ENCODE data around the gene ZC3H7B. TPM values are rescaled to one million over a fixed set of nuclear protein-coding genes. Genes with fewer than 3 reads are reported as not detected.

ZC3H7B gene
- total RNA-seq, 2 experiments from 2014 or later: 46.1 to 47.9 TPM

DNA sequence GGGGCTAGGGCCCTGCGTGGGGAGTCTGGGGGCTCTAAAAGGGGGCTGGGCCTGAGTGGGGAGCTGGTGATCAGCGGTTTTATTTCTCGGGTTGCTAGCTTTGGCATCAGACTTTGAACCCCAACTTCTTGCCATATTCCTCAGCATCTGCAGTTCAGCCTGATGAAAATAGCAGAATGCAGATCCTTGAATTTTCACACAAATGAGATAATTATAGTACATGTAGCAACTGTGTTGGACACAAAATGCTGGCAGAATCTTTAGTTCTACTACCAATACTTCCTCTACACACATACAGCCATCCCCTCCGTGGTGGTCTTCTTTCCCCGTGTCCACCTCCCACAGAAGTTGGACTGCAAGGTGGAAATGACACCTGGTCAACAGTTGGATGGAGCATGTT, 1.5 kb downstream of the ZC3H7B start:
- intact Hi-C loops (cut with micrococcal nuclease): no loop called here
- DNase-seq: no peak
- TF ChIP-seq CTCF (IDR thresholded peaks at IDR 0.05): no peak
- CTCF ChIA-PET: interaction anchor here (0.5 to 3.0 kb wide), 5 partner anchors 9 to 295 kb away, joined by 3 to 12 read pairs (median 4); partner anchors contain the start of genes RANGAP1 and TEF
- Mint-ChIP-seq H3K9me3 (no peaks in the 10 kb centered on the region), H3K27me3 (no peaks in the 10 kb centered on the region), H3K27ac (peak overlapping the region; percentile 75), H3K4me3 (peak overlapping the region; percentile 77), H3K4me1 (ENCODE audit: low read depth) (peaks cover 45% of the 10 kb centered on the region), H3K36me3 (ENCODE audit: low read depth) (peaks cover 20% of the 10 kb centered on the region)
- POLR2A ChIA-PET: interaction anchor here (0.6 to 5.6 kb wide), 6 partner anchors 14 to 218 kb away, joined by 3 to 33 read pairs (median 3); partner anchors contain the start of gene RANGAP1
- no peak for ATAC-seq

GRCh38 chr22:41305646-41306045, 4.3 kb downstream of the ZC3H7B start:
- peaks cover 55% of the 10 kb centered on the region for H3K4me1 Mint-ChIP-seq (ENCODE audit: low read depth)
- no peak overlapping the region for H3K27ac Mint-ChIP-seq
- ATAC-seq (no peak), DNase-seq (no peak)
- TF ChIP-seq CTCF (IDR thresholded peaks at IDR 0.05): no peak
- H3K4me3 Mint-ChIP-seq: no peak overlapping the region
- CTCF ChIA-PET: no interaction called here
- intact Hi-C loops (cut with micrococcal nuclease): no loop called here
- no peaks in the 10 kb centered on the region for H3K9me3 Mint-ChIP-seq
- H3K27me3 Mint-ChIP-seq: no peaks in the 10 kb centered on the region
- POLR2A ChIA-PET: interaction anchor here (5.6 kb wide), 1 partner anchor 20 kb away, joined by 33 read pairs; the partner anchor contains the start of gene RANGAP1
- peaks cover 23% of the 10 kb centered on the region for H3K36me3 Mint-ChIP-seq (ENCODE audit: low read depth)

DNA sequence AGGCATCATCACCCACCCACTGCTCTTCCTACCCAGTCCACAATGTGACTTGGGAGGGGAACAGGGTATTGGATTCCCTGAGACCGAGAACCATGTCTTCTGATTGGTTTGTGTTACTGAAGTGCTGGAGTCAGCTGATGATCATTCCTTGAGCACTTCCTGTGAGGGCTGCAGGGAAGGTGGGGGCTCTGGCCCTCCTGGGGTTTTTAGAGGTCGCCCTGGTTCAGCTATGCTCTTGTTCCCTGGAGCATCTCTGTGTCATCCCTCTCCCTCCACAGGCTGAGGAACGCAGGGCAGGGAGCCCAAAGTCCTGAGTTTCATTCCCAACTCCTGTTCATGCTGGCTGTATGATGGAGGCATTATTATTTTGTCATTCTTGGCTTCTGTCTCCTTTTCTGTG, 6.7 kb downstream of the ZC3H7B start:
- ChIA-PET POLR2A (interaction anchor here (1.0 to 1.2 kb wide), 4 partner anchors 12 to 160 kb away, joined by 3 to 4 read pairs (median 4); partner anchors contain the start of genes ACO2 and PHF5A), CTCF (no interaction called here)
- Mint-ChIP-seq H3K9me3 (no peaks in the 10 kb centered on the region), H3K4me1 (ENCODE audit: low read depth) (peaks cover 56% of the 10 kb centered on the region), H3K4me3 (no peak overlapping the region), H3K27me3 (no peaks in the 10 kb centered on the region), H3K36me3 (ENCODE audit: low read depth) (peaks cover 20% of the 10 kb centered on the region), H3K27ac (no peak overlapping the region)
- intact Hi-C loops (cut with micrococcal nuclease): no loop called here
- no peak for DNase-seq
- no peak for TF ChIP-seq CTCF (IDR thresholded peaks at IDR 0.05)
- ATAC-seq: no peak

DNA sequence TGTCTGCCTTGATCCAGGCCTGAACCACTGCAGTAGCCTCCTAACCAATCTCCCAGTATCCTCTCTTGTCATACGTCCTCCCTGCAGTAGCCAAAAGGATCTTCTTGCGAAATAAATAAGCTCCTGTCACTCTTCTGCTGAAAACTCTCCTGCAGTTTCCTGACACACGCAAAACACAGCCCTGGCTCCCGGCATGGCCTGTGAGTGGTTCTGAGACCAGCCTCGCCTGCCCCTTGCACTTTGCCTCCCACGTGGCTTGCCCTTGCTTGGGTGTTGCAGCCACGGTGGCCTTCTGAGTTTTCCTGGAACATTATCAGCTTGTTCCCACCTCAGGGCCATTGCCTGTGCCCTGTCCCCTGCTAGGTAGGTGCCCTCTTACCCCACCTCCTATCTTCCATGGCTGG, 7.2 kb downstream of the ZC3H7B start:
- H3K4me1 Mint-ChIP-seq (ENCODE audit: low read depth): peaks cover 51% of the 10 kb centered on the region
- POLR2A ChIA-PET: interaction anchor here (1.0 to 1.2 kb wide), 3 partner anchors 11 to 22 kb away, joined by 3 to 4 read pairs (median 3); no protein-coding TSS in a partner anchor
- no peak overlapping the region for H3K4me3 Mint-ChIP-seq
- peaks cover 19% of the 10 kb centered on the region for H3K36me3 Mint-ChIP-seq (ENCODE audit: low read depth)
- H3K27ac Mint-ChIP-seq: peak overlapping the region; percentile 14
- intact Hi-C loops (cut with micrococcal nuclease): no loop called here
- no peak for TF ChIP-seq CTCF (IDR thresholded peaks at IDR 0.05)
- DNase-seq (no peak), ATAC-seq (no peak)
- H3K9me3 Mint-ChIP-seq: no peaks in the 10 kb centered on the region
- no peaks in the 10 kb centered on the region for H3K27me3 Mint-ChIP-seq
- CTCF ChIA-PET: no interaction called here

DNA sequence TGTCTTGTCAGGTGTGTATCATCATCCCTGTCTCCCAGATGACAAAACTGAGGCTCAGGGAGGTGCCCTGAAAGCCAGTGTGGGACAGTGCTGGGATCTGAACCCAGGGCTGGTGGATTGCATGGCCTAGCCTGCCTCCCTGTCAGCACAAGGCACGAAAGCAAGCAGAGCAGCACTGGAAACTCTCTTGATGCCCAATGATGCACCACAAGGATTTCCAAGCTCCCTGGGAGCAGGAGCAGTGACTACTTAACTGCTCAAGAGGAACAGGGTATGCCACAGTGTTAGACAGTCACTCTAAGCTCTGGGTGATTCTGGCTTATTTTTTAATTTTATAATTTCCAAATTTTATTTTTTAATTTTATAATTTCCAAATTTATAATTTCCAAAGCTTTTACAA, 9.0 kb downstream of the ZC3H7B start:
- intact Hi-C loops (cut with micrococcal nuclease): no loop called here
- ChIA-PET CTCF (no interaction called here), POLR2A (interaction anchor here (3.9 kb wide), 1 partner anchor 24 kb away, joined by 16 read pairs; the partner anchor contains the start of gene RANGAP1)
- H3K4me3 Mint-ChIP-seq: no peak overlapping the region
- no peaks in the 10 kb centered on the region for H3K9me3 Mint-ChIP-seq
- H3K36me3 Mint-ChIP-seq (ENCODE audit: low read depth): peaks cover 17% of the 10 kb centered on the region
- H3K27ac Mint-ChIP-seq: no peak overlapping the region
- H3K4me1 Mint-ChIP-seq (ENCODE audit: low read depth): peaks cover 42% of the 10 kb centered on the region
- no peak for ATAC-seq
- no peak for TF ChIP-seq CTCF (IDR thresholded peaks at IDR 0.05)
- no peak for DNase-seq
- no peaks in the 10 kb centered on the region for H3K27me3 Mint-ChIP-seq
